H9 (cell line): ENCODE measurements around the gene DGKB. TPM values are rescaled to one million over a fixed set of nuclear protein-coding genes. Genes with fewer than 3 reads are reported as not detected.
A peak's percentile ranks its signal among the peaks of the same experiment; 100 is the strongest.

ENCODE experiments used
- DNase-seq: peaks from one replicate; pipeline ENCODE4 v3.0.0-alpha.2; 2017
- H2AFZ ChIP-seq: one replicate; pipeline ENCODE4 v1.6.1; 2013; ENCODE audit warnings: mild to moderate bottlenecking, low read length, control low read depth, moderate library complexity
- H2AK5ac ChIP-seq: 2 replicates; pipeline ENCODE4 v1.6.1; 2013; ENCODE audit warnings: low read length, control low read depth, mixed read lengths; ENCODE audit not compliant: insufficient read length
- H2BK120ac ChIP-seq: one replicate; pipeline ENCODE4 v1.6.1; 2013; ENCODE audit warnings: low read depth, mild to moderate bottlenecking, low read length, control low read depth, inconsistent platforms; ENCODE audit not compliant: poor library complexity, severe bottlenecking
- H2BK12ac ChIP-seq: 2 replicates; pipeline ENCODE4 v1.6.1; 2013; ENCODE audit warnings: low read length, control low read depth, mixed read lengths, low read depth; ENCODE audit not compliant: insufficient read length
- H2BK15ac ChIP-seq: 2 replicates; pipeline ENCODE4 v1.6.1; 2013; ENCODE audit warnings: low read depth, low read length, control low read depth
- H2BK20ac ChIP-seq: one replicate; pipeline ENCODE4 v1.6.1; 2013; ENCODE audit warnings: low read depth, mild to moderate bottlenecking, low read length, control low read depth, inconsistent platforms; ENCODE audit not compliant: poor library complexity, severe bottlenecking
- H2BK5ac ChIP-seq: 2 replicates; pipeline ENCODE4 v1.6.1; 2013; ENCODE audit warnings: low read length, control low read depth, mixed read lengths; ENCODE audit not compliant: insufficient read length
- H3K14ac ChIP-seq: 2 replicates; pipeline ENCODE4 v1.6.1; 2013; ENCODE audit warnings: low read length, control low read depth; ENCODE audit not compliant: insufficient read depth
- H3K18ac ChIP-seq: 2 replicates; pipeline ENCODE4 v1.6.1; 2013; ENCODE audit warnings: low read depth, mild to moderate bottlenecking, mixed read lengths, low read length, control low read depth; ENCODE audit not compliant: insufficient read length
- H3K23ac ChIP-seq: 2 replicates; pipeline ENCODE4 v1.6.1; 2013; ENCODE audit warnings: low read length, control low read depth, mixed read lengths, low read depth; ENCODE audit not compliant: insufficient read length
- H3K23me2 ChIP-seq: 2 replicates; pipeline ENCODE4 v1.6.1; 2013; ENCODE audit warnings: low read depth, mild to moderate bottlenecking, mixed read lengths, low read length, control low read depth; ENCODE audit not compliant: insufficient read length, poor library complexity, severe bottlenecking
- H3K27ac ChIP-seq: 2 replicates; pipeline ENCODE4 v1.5.1; 2013; ENCODE audit warnings: low read length, control low read depth, mixed read lengths, low read depth; ENCODE audit not compliant: insufficient read length
- H3K27me3 ChIP-seq: 2 replicates; pipeline ENCODE4 v1.6.1; 2013; ENCODE audit warnings: low read length, control low read depth, inconsistent platforms; ENCODE audit not compliant: insufficient read depth
- H3K4ac ChIP-seq: 2 replicates; pipeline ENCODE4 v1.6.1; 2013; ENCODE audit warnings: low read depth, mild to moderate bottlenecking, control low read depth, inconsistent platforms, low read length, moderate library complexity
- H3K4me1 ChIP-seq: 2 replicates; pipeline ENCODE4 v1.6.1; 2013; ENCODE audit warnings: low read length, control low read depth, inconsistent platforms; ENCODE audit not compliant: insufficient read depth
- H3K4me2 ChIP-seq: 2 replicates; pipeline ENCODE4 v1.6.1; 2013; ENCODE audit warnings: low read length, control low read depth, mixed read lengths; ENCODE audit not compliant: insufficient read length, insufficient read depth
- H3K56ac ChIP-seq: 2 replicates; pipeline ENCODE4 v1.6.1; 2013; ENCODE audit warnings: low read depth, mild to moderate bottlenecking, mixed read lengths, low read length, control low read depth; ENCODE audit not compliant: insufficient read length
- H3K79me1 ChIP-seq: 2 replicates; pipeline ENCODE4 v1.6.1; 2013; ENCODE audit warnings: low read depth, mild to moderate bottlenecking, moderate library complexity, low read length, control low read depth, inconsistent platforms; ENCODE audit not compliant: insufficient read depth, poor library complexity, severe bottlenecking
- H3K79me2 ChIP-seq: 2 replicates; pipeline ENCODE4 v1.6.1; 2013; ENCODE audit warnings: low read length, control low read depth, inconsistent platforms; ENCODE audit not compliant: insufficient read depth
- H3K9ac ChIP-seq: 2 replicates; pipeline ENCODE4 v1.6.1; 2013; ENCODE audit warnings: low read length, control low read depth, mixed read lengths; ENCODE audit not compliant: insufficient read length; ENCODE audit errors: extremely low read depth
- H3K9me3 ChIP-seq: one replicate; pipeline ENCODE4 v1.6.1; 2013; ENCODE audit warnings: low read depth, low read length, inconsistent platforms; ENCODE audit not compliant: control insufficient read depth
- H3T11ph ChIP-seq: one replicate; pipeline ENCODE4 v1.6.1; 2013; ENCODE audit warnings: mild to moderate bottlenecking, low read length, control low read depth, inconsistent platforms
- H4K20me1 ChIP-seq: one replicate; pipeline ENCODE4 v1.6.1; 2013; ENCODE audit not compliant: control insufficient read depth, insufficient read length, insufficient read depth
- H4K5ac ChIP-seq: 2 replicates; pipeline ENCODE4 v1.6.1; 2013; ENCODE audit warnings: low read depth, mild to moderate bottlenecking, mixed read lengths, low read length, control low read depth; ENCODE audit not compliant: insufficient read length
- H4K8ac ChIP-seq: replicated peaks from 2 replicates; pipeline ENCODE4 v1.6.1; 2013; ENCODE audit warnings: low read length, control low read depth, mixed read lengths, low read depth; ENCODE audit not compliant: insufficient read length
- H4K91ac ChIP-seq: 2 replicates; pipeline ENCODE4 v1.6.1; 2013; ENCODE audit warnings: low read depth, mild to moderate bottlenecking, moderate library complexity, mixed read lengths, low read length, control low read depth; ENCODE audit not compliant: insufficient read length
- H3K27ac Mint-ChIP-seq, 3 experiments: 2 replicates in 2 of 3; 3 replicates in 1 of 3; pipeline ENCODE4 v1.8.0; 2020 to 2021; ENCODE audit warnings: mixed read lengths in 3 of 3, mild to moderate bottlenecking in 1 of 3, moderate library complexity in 1 of 3
- H3K27me3 Mint-ChIP-seq: 2 replicates; pipeline ENCODE4 v1.8.0; 2021; ENCODE audit warnings: low read depth, mild to moderate bottlenecking, moderate library complexity, mixed read lengths
- H3K36me3 Mint-ChIP-seq, 3 experiments: 2 replicates in 2 of 3; 3 replicates in 1 of 3; pipeline ENCODE4 v1.8.0; 2020 to 2021; ENCODE audit warnings: low read depth in 3 of 3, mixed read lengths in 3 of 3; ENCODE audit not compliant: insufficient read depth in 1 of 3
- H3K4me1 Mint-ChIP-seq, 2 experiments: 2 replicates each; pipeline ENCODE4 v1.8.0; 2020; ENCODE audit warnings: mixed read lengths in 2 of 2
- H3K4me3 Mint-ChIP-seq, 2 experiments: 2 replicates in 1 of 2; 3 replicates in 1 of 2; pipeline ENCODE4 v1.8.0; 2020 to 2021; ENCODE audit warnings: mild to moderate bottlenecking in 2 of 2, mixed read lengths in 2 of 2, moderate library complexity in 1 of 2
- H3K9me3 Mint-ChIP-seq, 2 experiments: 2 replicates in 1 of 2; 3 replicates in 1 of 2; pipeline ENCODE4 v1.8.0; 2020; ENCODE audit warnings: mild to moderate bottlenecking in 2 of 2, mixed read lengths in 2 of 2, moderate library complexity in 1 of 2
- CTCF ChIP-seq: fragments of 200-600 bp; sonication (generic); conservative IDR thresholded peaks from 3 replicates; pipeline ENCODE4 v1.8.0; 2021; ENCODE audit warnings: antibody characterized with exemption, mild to moderate bottlenecking
- WGBS: extraction: QIAGEN DNeasy Blood & Tissue Kit; methylation state at CpG from one replicate; pipeline ENCODE4 v1.1.7; 2013; ENCODE audit warnings: missing lambda C conversion rate, low lambda C conversion rate, mixed read lengths; ENCODE audit not compliant: insufficient read length; ENCODE audit errors: extremely low coverage; 5-methylcytosine and 5-hydroxymethylcytosine counted together
- total RNA-seq: library from RNA; stranded (reverse); gene quantifications from 2 replicates; pipeline ENCODE4 v1.2.1, GENCODE V29; 2021

DGKB gene
- total RNA-seq, 1 experiment from 2014 or later = 0.26 TPM

DNA sequence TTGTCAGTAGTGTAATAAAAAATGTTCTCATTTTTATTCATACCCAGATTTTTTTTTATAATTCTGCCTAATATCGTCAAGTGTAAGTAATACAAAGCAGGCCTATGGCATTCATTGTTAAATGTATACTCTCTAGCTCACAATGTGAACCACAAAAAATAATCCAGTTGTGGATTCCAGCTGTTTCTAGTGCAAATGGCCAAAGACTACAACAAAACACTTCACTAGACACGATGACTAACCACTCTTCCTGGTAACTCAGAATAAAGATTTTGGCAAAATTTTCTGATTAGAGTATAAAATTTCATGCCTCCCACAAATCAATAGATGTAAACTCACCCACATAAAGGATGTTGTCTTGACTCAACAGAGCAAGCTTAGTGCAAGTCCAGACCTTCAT is 396.6 kb downstream of the DGKB start:
- H3T11ph ChIP-seq = no peak overlapping the region
- no peak overlapping the region for H2BK15ac ChIP-seq
- H3K4me2 ChIP-seq = no peak overlapping the region
- Mint-ChIP-seq H3K27me3 (no peaks in the 10 kb centered on the region), H3K36me3 (peaks cover 0 to 14% (median 6%) of the 10 kb centered on the region in 3 experiments; a peak in 3 of 7 replicates), H3K4me3 (no peak overlapping the region), H3K9me3 (peaks cover 6 to 12% of the 10 kb centered on the region in 2 experiments; a peak in 3 of 5 replicates), H3K27ac (peak overlapping the region in 1 of 3 experiments; percentile 81; a peak in 1 of 7 replicates), H3K4me1 (peaks cover 17 to 19% of the 10 kb centered on the region in 2 experiments)
- H4K20me1 ChIP-seq = no peaks in the 10 kb centered on the region
- no peak overlapping the region for H4K5ac ChIP-seq
- no peaks in the 10 kb centered on the region for H3K23me2 ChIP-seq
- no peak overlapping the region for H3K23ac ChIP-seq
- H3K27ac ChIP-seq = no peak overlapping the region
- TF ChIP-seq CTCF = no peak
- no peaks in the 10 kb centered on the region; the same call in 1 of the 2 replicates for H3K4me1 ChIP-seq
- no peak overlapping the region for H4K8ac ChIP-seq
- H3K18ac ChIP-seq = no peak overlapping the region
- DNase-seq = no peak
- H2AFZ ChIP-seq = no peak overlapping the region
- no peak overlapping the region for H4K91ac ChIP-seq
- no peak overlapping the region for H2BK120ac ChIP-seq
- no CpG with 5 or more reads among the region's 2 CpGs for WGBS
- H3K27me3 ChIP-seq = no peaks in the 10 kb centered on the region
- H3K79me2 ChIP-seq = no peaks in the 10 kb centered on the region
- H2BK12ac ChIP-seq = no peak overlapping the region
- no peak overlapping the region for H3K4ac ChIP-seq
- no peak overlapping the region for H3K56ac ChIP-seq
- no peak overlapping the region for H2AK5ac ChIP-seq
- H3K9me3 ChIP-seq = no peaks in the 10 kb centered on the region
- no peak overlapping the region for H2BK20ac ChIP-seq
- no peak overlapping the region for H3K14ac ChIP-seq
- no peak overlapping the region for H2BK5ac ChIP-seq
- H3K9ac ChIP-seq = no peak overlapping the region
- no peaks in the 10 kb centered on the region for H3K79me1 ChIP-seq
